Calu3 (cell line): Measurements from ENCODE around the gene CHMP3. TPM values are rescaled to one million over a fixed set of nuclear protein-coding genes. Genes with fewer than 3 reads are reported as not detected.

Source experiments
- BruUV-seq: library from RNA; stranded (reverse); fragments of 400-500 nt; replicated peaks from 2 replicates; lab custom pipeline; 2021; lab: Mats Ljungman, UMichigan
- CTCF ChIA-PET: fragments of 300-600 bp; sonication (Branson Sonifier 250); formaldehyde crosslinking; loops from one replicate; lab custom pipeline; 2022; ENCODE audit warnings: antibody characterized with exemption; lab: Charles Lee
- DNase-seq: peaks from one replicate; pipeline ENCODE4 v3.0.0; 2022
- H3K27ac Mint-ChIP-seq: one replicate; pipeline ENCODE4 v1.8.0; 2022; ENCODE audit warnings: mixed read lengths; ENCODE audit not compliant: unreplicated experiment
- H3K27me3 Mint-ChIP-seq: one replicate; pipeline ENCODE4 v1.8.0; 2022; ENCODE audit warnings: mixed read lengths; ENCODE audit not compliant: unreplicated experiment
- H3K36me3 Mint-ChIP-seq: one replicate; pipeline ENCODE4 v1.8.0; 2022; ENCODE audit warnings: mild to moderate bottlenecking, moderate library complexity, mixed read lengths; ENCODE audit not compliant: insufficient read depth, unreplicated experiment
- H3K4me1 Mint-ChIP-seq: one replicate; pipeline ENCODE4 v1.8.0; 2022; ENCODE audit warnings: mild to moderate bottlenecking, low read depth, mixed read lengths; ENCODE audit not compliant: unreplicated experiment
- H3K4me3 Mint-ChIP-seq: one replicate; pipeline ENCODE4 v1.8.0; 2022; ENCODE audit warnings: mild to moderate bottlenecking, low read depth, moderate library complexity, mixed read lengths; ENCODE audit not compliant: unreplicated experiment
- H3K9me3 Mint-ChIP-seq: one replicate; pipeline ENCODE4 v1.8.0; 2022; ENCODE audit warnings: low read depth, mixed read lengths; ENCODE audit not compliant: unreplicated experiment
- intact Hi-C: fragments of 100-400 bp; cut with micrococcal nuclease; formaldehyde crosslinking; loops from one replicate; pipeline ENCODE4 v1.10.0; 2022; ENCODE audit not compliant: unreplicated experiment
- total RNA-seq: library from RNA; stranded (reverse); gene quantifications from 2 replicates; pipeline ENCODE4 v1.2.3, GENCODE V29; 2022
- TF ChIP-seq, protein P1 (sequence below): fragments of 200-600 bp; IDR thresholded peaks from one replicate; pipeline ENCODE4 v1.8.0; 2022; ENCODE audit warnings: antibody characterized with exemption; ENCODE audit not compliant: unreplicated experiment

Gene CHMP3
- total RNA-seq, 1 experiment from 2014 or later = 127 TPM

DNA sequence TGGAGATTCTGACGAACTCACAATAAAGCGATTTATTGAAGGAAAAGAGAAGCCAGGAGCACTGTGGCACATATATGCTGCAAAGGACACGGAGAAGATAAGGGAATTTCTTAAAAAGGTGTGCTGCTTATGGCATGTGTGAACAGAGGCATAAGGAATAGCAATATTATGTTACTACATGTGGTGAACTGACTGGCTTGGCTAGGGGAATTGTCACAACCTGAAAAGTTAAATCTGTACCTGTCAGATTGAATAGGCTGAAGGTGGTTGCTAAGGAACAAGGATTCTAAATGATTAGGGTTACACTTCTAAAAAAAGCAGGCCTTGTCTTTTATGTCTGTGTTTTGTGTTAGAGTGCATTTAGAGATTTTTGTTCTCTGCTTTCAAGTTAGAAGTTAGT, 73.7 kb downstream of the CHMP3 start:
- DNase-seq = no peak
- no peaks in the 10 kb centered on the region for H3K4me1 Mint-ChIP-seq
- peaks cover 34% of the 10 kb centered on the region for H3K36me3 Mint-ChIP-seq
- no TSS peak for BruUV-seq
- no peaks in the 10 kb centered on the region for H3K9me3 Mint-ChIP-seq
- H3K27me3 Mint-ChIP-seq = no peaks in the 10 kb centered on the region
- H3K27ac Mint-ChIP-seq = no peak overlapping the region
- CTCF ChIA-PET = no interaction called here
- intact Hi-C loops = no loop called here
- no peak overlapping the region for H3K4me3 Mint-ChIP-seq
- TF ChIP-seq, protein P1, sequence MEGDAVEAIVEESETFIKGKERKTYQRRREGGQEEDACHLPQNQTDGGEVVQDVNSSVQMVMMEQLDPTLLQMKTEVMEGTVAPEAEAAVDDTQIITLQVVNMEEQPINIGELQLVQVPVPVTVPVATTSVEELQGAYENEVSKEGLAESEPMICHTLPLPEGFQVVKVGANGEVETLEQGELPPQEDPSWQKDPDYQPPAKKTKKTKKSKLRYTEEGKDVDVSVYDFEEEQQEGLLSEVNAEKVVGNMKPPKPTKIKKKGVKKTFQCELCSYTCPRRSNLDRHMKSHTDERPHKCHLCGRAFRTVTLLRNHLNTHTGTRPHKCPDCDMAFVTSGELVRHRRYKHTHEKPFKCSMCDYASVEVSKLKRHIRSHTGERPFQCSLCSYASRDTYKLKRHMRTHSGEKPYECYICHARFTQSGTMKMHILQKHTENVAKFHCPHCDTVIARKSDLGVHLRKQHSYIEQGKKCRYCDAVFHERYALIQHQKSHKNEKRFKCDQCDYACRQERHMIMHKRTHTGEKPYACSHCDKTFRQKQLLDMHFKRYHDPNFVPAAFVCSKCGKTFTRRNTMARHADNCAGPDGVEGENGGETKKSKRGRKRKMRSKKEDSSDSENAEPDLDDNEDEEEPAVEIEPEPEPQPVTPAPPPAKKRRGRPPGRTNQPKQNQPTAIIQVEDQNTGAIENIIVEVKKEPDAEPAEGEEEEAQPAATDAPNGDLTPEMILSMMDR = no peak

DNA sequence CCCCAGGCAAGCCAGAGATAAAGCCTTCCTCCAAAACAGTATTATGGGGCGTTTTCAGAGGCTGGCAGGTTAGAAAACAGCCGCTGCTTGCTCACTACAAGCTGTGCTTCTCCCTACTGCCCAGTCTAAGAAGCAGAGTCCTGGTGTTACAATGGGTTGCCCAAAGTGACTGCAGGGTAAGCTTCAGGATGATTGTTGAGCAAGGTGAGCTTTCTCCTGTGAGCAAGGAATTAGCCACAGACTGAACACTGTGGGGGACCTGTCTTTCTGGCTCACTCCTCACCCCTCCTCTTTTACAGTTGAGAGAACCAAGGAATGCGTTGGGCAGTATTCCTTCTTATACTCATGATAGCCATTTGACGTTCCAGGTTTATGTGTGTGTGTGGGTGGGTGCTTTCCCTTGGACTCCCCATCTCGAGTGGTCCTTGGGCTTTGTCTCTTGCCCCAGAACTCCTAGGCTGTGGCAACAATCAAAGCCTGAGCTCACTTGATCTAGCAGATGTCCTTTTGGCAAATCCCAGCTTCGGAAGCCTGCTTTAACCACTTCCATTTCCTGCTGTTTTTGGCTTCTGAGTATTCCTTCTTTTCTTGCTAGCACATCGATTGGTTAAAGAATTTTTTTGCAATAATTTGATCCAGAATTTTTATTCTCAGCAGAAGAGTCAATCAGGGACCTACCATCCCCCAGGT, 74.5 kb downstream of the CHMP3 start:
- no peaks in the 10 kb centered on the region for H3K4me1 Mint-ChIP-seq
- no peak overlapping the region for H3K27ac Mint-ChIP-seq
- peaks cover 42% of the 10 kb centered on the region for H3K36me3 Mint-ChIP-seq
- BruUV-seq = no TSS peak
- H3K4me3 Mint-ChIP-seq = no peak overlapping the region
- H3K27me3 Mint-ChIP-seq = no peaks in the 10 kb centered on the region
- H3K9me3 Mint-ChIP-seq = no peaks in the 10 kb centered on the region
- CTCF ChIA-PET = no interaction called here
- TF ChIP-seq, protein P1 = no peak
- DNase-seq = no peak
- intact Hi-C loops = no loop called here

DNA sequence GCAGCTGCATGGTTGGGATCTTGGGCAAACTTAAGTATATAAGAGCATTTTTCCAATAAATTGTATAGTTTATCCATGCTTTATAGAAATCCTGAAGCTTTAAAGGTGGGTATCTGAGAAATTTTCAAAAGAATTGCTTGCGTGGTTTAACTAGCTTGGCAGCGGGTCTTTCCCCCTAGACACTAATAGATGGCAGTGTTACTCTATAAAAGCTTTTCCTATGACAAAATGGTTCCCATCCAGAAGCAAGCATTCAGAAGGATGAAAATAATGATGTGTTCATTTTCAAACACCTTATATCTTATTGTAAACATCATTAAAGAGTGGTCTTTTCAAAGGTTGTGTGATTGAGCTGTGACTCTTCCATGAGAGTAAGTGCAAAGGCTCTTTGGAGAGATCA, 76.2 kb downstream of the CHMP3 start:
- intact Hi-C loops = no loop called here
- no peaks in the 10 kb centered on the region for H3K27me3 Mint-ChIP-seq
- no TSS peak for BruUV-seq
- H3K4me1 Mint-ChIP-seq = no peaks in the 10 kb centered on the region
- peaks cover 46% of the 10 kb centered on the region for H3K36me3 Mint-ChIP-seq
- H3K4me3 Mint-ChIP-seq = no peak overlapping the region
- no peaks in the 10 kb centered on the region for H3K9me3 Mint-ChIP-seq
- H3K27ac Mint-ChIP-seq = no peak overlapping the region
- TF ChIP-seq, protein P1 = no peak
- DNase-seq = no peak
- CTCF ChIA-PET = no interaction called here

DNA sequence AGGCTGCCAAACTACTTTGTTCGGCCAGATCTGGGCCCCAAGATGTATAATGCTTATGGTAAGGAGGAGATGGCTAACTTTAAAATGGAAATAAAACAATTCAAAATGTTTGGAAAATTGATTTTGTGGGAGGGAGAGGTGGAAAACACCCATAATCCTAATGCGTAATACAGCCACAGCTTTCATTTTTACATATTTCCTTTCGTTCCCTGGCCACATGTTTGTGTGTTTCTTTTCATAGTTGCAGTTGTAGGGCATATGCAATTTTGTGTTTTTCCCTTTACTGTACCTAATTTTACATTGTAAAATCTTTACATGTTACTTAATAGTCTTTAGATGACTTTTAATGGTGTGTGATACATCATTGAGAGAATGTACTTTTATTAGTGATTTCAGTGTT, 77.4 kb downstream of the CHMP3 start:
- H3K27me3 Mint-ChIP-seq = no peaks in the 10 kb centered on the region
- TF ChIP-seq, protein P1 = no peak

More for the DNA sequence above, 77.4 kb downstream of the CHMP3 start:
- H3K36me3 Mint-ChIP-seq = peaks cover 48% of the 10 kb centered on the region
- BruUV-seq = no TSS peak
- H3K9me3 Mint-ChIP-seq = no peaks in the 10 kb centered on the region
- DNase-seq = no peak
- intact Hi-C loops = no loop called here
- CTCF ChIA-PET = no interaction called here
- H3K27ac Mint-ChIP-seq = no peak overlapping the region
- no peak overlapping the region for H3K4me3 Mint-ChIP-seq
- no peaks in the 10 kb centered on the region for H3K4me1 Mint-ChIP-seq
